GM12891 (cell line): Measurements from ENCODE around the gene CDH15.

ENCODE experiments used
- PAX5 ChIP-seq: IDR thresholded peaks from 2 replicates; pipeline ENCODE4 v1.6.1; 2011; ENCODE audit warnings: low read length, moderate library complexity, mild to moderate bottlenecking; ENCODE audit not compliant: insufficient read depth, severe bottlenecking
- POLR2A ChIP-seq: IDR thresholded peaks from 2 replicates; pipeline ENCODE4 v1.6.1; 2011; ENCODE audit warnings: low read depth, low read length, control low read depth
- POLR2AphosphoS5 ChIP-seq: IDR thresholded peaks from 2 replicates; pipeline ENCODE4 v1.6.1; 2011; ENCODE audit warnings: low read depth, low read length, control low read depth
- POU2F2 ChIP-seq: IDR thresholded peaks from 2 replicates; pipeline ENCODE4 v1.6.1; 2011; ENCODE audit warnings: low read depth, mild to moderate bottlenecking, control low read depth, low read length, moderate library complexity
- SPI1 ChIP-seq: IDR thresholded peaks from 2 replicates; pipeline ENCODE4 v1.6.1; 2011; ENCODE audit warnings: low read depth, low read length, control low read depth
- TAF1 ChIP-seq: IDR thresholded peaks from 2 replicates; pipeline ENCODE4 v1.6.1; 2011; ENCODE audit warnings: low read depth, low read length, control low read depth

DNA sequence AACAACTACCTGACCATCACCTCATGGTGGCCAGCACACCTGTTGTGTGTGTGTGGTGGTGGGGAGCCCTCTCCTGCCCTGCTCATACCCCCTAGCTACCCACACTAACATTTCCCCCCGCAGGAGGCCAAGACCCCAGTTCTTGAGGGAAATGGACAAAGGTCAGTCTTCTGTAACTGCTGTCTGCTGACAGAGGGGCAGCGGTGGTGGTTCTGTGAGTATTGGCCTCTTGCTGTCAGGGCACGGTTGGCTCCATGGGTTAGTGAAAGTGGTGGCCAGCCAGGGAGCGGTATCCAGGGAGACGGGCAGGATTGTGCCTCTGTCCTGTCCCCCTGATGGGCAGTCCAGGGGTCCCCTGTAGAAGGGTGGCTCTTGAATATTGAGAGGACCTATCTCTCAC lies 72.1 kb downstream of the CDH15 start:
- TF ChIP-seq POLR2A (no peak), POLR2AphosphoS5 (no peak), TAF1 (no peak), POU2F2 (no peak), SPI1 (no peak), PAX5 (no peak)
